ENCODE measurements around the gene EFCAB12. TPM values are rescaled to one million over a fixed set of nuclear protein-coding genes. Genes with fewer than 3 reads are reported as not detected.
"Not testable (repeated sequence)": the region's sequence is repeated elsewhere in the genome, so short reads cannot be mapped to it uniquely, and the experiment has no call there.

The EFCAB12 gene
- total and polyA plus RNA-seq, 2 of the 13 experiments (the other 11 are each of a cell fraction or from before 2014, with no cell fraction given), result 0.31 to 2.4 TPM

DNA sequence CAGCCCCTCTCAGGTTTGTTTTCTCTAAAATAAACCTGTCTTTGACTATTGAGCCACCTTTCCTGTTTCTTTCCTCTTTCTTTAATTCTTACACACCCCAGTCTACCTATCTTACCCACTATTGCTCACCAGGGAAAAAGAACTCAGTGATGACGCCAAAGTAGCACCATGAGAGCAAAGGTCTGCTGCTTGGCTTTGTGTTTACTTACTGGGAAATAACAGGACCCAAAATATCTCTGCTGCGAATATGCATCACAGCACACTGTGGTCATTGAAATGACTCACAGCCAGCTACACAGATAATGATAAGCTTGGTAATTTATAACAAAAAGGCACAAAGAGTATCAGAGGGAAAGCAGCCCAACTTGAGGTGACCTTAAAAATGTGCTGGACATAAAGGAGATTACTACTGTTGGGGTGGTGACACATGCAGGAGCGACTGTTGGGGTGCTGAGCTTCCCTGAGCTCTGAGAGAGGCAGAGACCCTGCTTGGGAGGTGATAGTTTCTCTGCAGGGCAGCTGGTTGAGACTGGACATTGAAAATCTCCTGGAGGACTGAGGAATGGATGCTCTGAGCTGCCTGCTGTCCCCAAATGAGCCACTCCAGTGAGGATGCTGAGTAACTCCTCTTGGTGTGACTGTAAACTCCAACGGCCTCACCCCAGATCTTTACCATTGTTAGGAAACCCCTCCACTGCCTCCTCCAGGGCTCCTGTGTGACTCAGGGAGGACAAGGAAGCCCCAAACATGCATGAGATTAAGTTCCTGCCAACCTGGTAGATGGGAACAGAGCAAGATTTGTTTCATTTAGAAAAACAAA, 14.5 kb downstream of the EFCAB12 start (continued):
- no peak for TF ChIP-seq TFDP1 (CRISPR knock-in tag; IDR thresholded peaks at IDR 0.05; ENCODE audit: borderline replicate concordance)
- peak; percentile 54; the same call in 1 of the 2 replicates for TF ChIP-seq ZNF644 (CRISPR knock-in tag; IDR thresholded peaks at IDR 0.05; ENCODE audit: low read depth)
- TF ChIP-seq KLF9 (CRISPR knock-in tag; IDR thresholded peaks at IDR 0.05; ENCODE audit: low read depth), result no peak
- peak; percentile 16; the same call in 1 of the 2 replicates for TF ChIP-seq ARID4A (CRISPR knock-in tag; IDR thresholded peaks at IDR 0.05; ENCODE audit: borderline replicate concordance)
- peak; percentile 86 for TF ChIP-seq FOXA3 (CRISPR knock-in tag; IDR thresholded peaks at IDR 0.05)
- TF ChIP-seq ELF1 (CRISPR knock-in tag; IDR thresholded peaks at IDR 0.05), result no peak
- peak; percentile 97 for TF ChIP-seq ZNF850 (CRISPR knock-in tag; conservative IDR thresholded peaks at IDR 0.05)

- H3K27me3 ChIP-seq (ENCODE audit: control insufficient read depth in 1 of 2, insufficient read depth in 2 of 2, low read length in 2 of 2); H2AFZ ChIP-seq (ENCODE audit: low read length); CTCF ChIA-PET (ENCODE audit: low intra/inter-chr PET ratio, low total read pairs); H3K79me2 ChIP-seq (ENCODE audit: insufficient read depth, low read length); H3K9me3 ChIP-seq (ENCODE audit: low read length); DNase-seq (ENCODE audit: low spot score); FAIRE-seq; ATAC-seq; H4K20me1 ChIP-seq (ENCODE audit: insufficient read depth, low read length); in situ Hi-C loops (cut with HindIII; ENCODE audit: extremely low pct_ligation_motif_present, low pct_unique_long_range_greater_than_20kb); H3K36me3 ChIP-seq (replicated peaks in 1 of 2; ENCODE audit: control insufficient read depth in 1 of 2, insufficient read depth in 2 of 2, low read length in 2 of 2): not testable (repeated sequence)
- TSS peak; percentile 67 for BruUV-seq (replicated peaks)
- WGBS (ENCODE audit: low lambda C conversion rate), result 33% methylated on average over 3 of the region's 3 CpGs
- POLR2A ChIA-PET, result interaction anchor here (0.6 to 2.7 kb wide), 9 partner anchors 9 to 97 kb away, joined by 3 to 15 read pairs (median 5); partner anchors contain the start of genes EFCAB12, IFT122 and MBD4
- Histone ChIP-seq H3K4me1 (ENCODE audit: insufficient read depth, low read length) (peaks cover 67% of the 10 kb centered on the region), H3K9ac (ENCODE audit: insufficient read depth, low read depth, low read length) (peak overlapping the region; percentile 47; the same call in 1 of the 2 replicates), H3K4me2 (ENCODE audit: low read depth, low read length) (peak overlapping the region; percentile 72), H3K4me3 (replicated peaks in 1 of 3; ENCODE audit: insufficient read depth in 1 of 3, low read depth in 2 of 3, low read length in 3 of 3) (peak overlapping the region in 1 of 3 experiments; percentile 49; a peak in 1 of 6 replicates), H3K27ac (ENCODE audit: extremely low read length, insufficient read depth, low read length) (peak overlapping the region; percentile 72)
- intact Hi-C loops (cut with micrococcal nuclease; ENCODE audit: unreplicated experiment), result loop anchor here (1.0 kb wide), 1 partner anchor 14 kb away; no protein-coding TSS in a partner anchor
Observed at GRCh38 chr3:129413238-129413637, 15.2 kb downstream of the EFCAB12 start.

All from HepG2 (cell line).